BE2C (cell line): Measurements from ENCODE around the gene SNAPC4.

Experiments used
- DNase-seq: peaks from one replicate; pipeline ENCODE4 v3.0.0-alpha.2; 2020
- H3K27me3 ChIP-seq: fragments of 250-450 bp; sonication (Bioruptor Pico); 2 replicates; pipeline ENCODE4 v1.5.1; 2020; ENCODE audit warnings: mild to moderate bottlenecking
- H3K36me3 ChIP-seq: fragments of 250-450 bp; sonication (Bioruptor Pico); 2 replicates; pipeline ENCODE4 v1.5.1; 2020; ENCODE audit warnings: mild to moderate bottlenecking
- H3K4me1 ChIP-seq: fragments of 250-450 bp; sonication (Bioruptor Pico); 2 replicates; pipeline ENCODE4 v1.5.1; 2020
- H3K4me3 ChIP-seq: 2 replicates; pipeline ENCODE4 v1.5.1; 2011; ENCODE audit warnings: low read depth, low read length
- H3K9me3 ChIP-seq: fragments of 250-450 bp; sonication (Bioruptor Pico); 2 replicates; pipeline ENCODE4 v1.5.1; 2020
- TF ChIP-seq, protein P1 (sequence below): IDR thresholded peaks from 2 replicates; pipeline ENCODE4 v1.5.1; 2012; ENCODE audit warnings: mild to moderate bottlenecking, low read depth, low read length

SNAPC4 gene

DNA sequence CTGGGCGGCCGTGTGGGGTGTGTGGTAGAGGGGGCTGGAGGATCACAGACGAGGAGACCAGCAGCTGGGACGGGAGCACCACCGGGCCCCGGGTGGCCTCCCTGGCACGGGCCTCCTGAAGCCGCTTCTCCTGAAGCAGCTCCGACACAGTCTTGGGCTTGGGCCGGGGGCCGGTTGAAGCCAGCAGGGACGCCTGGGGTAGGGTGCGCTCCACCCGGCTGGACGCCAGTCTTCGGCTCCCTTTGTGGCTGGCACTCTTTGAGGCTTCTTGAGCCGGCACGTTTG, 21.0 kb downstream of the SNAPC4 start:
- Histone ChIP-seq H3K27me3 (no peaks in the 10 kb centered on the region), H3K4me1 (no peaks in the 10 kb centered on the region; the same call in 1 of the 2 replicates), H3K36me3 (peaks cover 60% of the 10 kb centered on the region), H3K9me3 (no peaks in the 10 kb centered on the region), H3K4me3 (no peak overlapping the region)
- no peak for DNase-seq
- TF ChIP-seq, protein P1, sequence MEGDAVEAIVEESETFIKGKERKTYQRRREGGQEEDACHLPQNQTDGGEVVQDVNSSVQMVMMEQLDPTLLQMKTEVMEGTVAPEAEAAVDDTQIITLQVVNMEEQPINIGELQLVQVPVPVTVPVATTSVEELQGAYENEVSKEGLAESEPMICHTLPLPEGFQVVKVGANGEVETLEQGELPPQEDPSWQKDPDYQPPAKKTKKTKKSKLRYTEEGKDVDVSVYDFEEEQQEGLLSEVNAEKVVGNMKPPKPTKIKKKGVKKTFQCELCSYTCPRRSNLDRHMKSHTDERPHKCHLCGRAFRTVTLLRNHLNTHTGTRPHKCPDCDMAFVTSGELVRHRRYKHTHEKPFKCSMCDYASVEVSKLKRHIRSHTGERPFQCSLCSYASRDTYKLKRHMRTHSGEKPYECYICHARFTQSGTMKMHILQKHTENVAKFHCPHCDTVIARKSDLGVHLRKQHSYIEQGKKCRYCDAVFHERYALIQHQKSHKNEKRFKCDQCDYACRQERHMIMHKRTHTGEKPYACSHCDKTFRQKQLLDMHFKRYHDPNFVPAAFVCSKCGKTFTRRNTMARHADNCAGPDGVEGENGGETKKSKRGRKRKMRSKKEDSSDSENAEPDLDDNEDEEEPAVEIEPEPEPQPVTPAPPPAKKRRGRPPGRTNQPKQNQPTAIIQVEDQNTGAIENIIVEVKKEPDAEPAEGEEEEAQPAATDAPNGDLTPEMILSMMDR, result no peak

DNA sequence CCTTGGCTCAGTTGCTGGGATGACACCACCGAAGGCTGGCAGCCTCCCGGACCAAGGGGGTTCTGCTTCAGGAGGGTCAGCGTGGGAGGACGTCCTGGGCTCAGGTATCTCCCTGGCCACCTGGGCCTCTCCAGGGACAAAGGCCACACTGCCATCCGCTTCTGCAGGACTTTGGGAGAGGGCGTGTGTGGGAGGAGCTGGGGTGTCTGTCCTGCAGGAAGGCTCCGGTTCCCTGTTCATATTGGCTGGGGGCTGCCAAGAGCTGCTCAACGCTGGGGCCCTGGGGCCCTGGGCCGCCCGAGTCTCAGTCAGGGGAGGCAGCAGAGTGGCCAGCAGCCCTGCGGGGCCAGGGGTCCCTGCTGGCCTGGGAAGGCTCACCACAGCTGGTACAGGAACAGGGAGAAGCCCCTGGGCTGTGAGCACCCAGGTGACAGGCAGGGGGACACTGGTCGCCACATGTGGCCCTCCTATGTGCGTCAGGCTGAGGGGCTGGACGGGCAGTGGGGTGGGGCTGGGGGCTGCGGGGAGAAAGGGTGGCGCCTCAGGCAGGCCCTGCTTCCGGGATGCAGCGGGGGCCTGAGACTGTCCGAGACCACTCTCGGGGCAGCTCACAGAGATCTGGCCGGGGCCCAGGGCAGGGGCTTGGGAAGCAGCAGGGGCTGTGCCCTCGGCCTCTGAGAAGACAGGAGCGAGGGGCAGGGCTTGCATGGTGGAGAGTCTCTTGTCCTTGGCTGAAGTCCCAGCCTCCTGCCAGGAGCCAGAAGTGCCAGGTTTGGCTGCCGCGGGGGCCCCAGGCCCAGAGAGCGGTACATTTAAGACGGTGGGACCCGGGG, 21.6 kb downstream of the SNAPC4 start:
- Histone ChIP-seq H3K4me3 (no peak overlapping the region), H3K4me1 (peaks cover 5% of the 10 kb centered on the region), H3K27me3 (no peaks in the 10 kb centered on the region), H3K36me3 (peaks cover 56% of the 10 kb centered on the region), H3K9me3 (no peaks in the 10 kb centered on the region)
- TF ChIP-seq, protein P1, result no peak
- no peak for DNase-seq

- DNase-seq, result no peak
- Histone ChIP-seq H3K4me3 (no peak overlapping the region), H3K36me3 (peaks cover 48% of the 10 kb centered on the region), H3K4me1 (peaks cover 14% of the 10 kb centered on the region), H3K9me3 (no peaks in the 10 kb centered on the region), H3K27me3 (no peaks in the 10 kb centered on the region)
- TF ChIP-seq, protein P1, result no peak
Measured at GRCh38 chr9:136377341-136378169, 22.4 kb downstream of the SNAPC4 start.

DNA sequence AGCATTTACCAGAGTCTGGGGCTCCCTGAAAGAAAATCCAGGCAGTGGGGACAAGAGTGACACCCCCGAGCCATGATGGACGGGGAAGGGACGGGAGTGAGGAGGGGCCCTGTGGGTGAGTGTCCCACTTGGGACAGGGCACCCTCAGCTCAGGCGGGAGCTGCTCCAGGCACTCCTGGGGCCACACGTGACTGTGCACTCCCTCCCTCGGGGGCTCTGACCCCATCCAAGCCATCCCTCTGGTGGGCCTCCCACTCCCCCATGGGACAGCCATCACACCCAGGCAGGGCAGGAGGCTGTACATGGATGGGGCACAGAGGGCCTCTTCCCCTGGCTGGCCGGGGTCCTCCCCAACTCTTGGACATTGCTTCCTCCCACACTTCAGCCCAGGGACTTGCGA, 23.5 kb downstream of the SNAPC4 start:
- TF ChIP-seq, protein P1, result no peak
- peaks cover 37% of the 10 kb centered on the region for H3K36me3 ChIP-seq

DNA sequence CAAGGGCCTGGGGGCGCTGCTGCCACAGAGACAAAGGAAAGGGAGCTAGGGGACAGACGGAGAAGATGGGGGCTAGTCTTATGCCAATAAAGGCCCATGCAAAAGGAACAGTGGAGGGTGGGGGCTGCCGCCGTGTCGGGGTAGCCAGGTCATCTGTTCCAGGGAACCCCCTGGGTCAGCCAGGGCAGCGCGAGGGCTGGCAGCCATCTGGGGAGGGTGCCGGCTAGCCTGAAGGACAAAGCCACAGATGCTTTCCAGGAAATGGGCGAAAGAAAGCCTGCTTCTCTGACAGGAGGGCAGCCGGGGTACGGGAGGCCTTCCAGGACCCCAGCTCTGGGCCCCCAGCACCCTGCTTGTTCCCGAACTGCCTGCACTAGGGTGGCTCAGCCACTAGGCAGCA, 24.9 kb downstream of the SNAPC4 start:
- peaks cover 18% of the 10 kb centered on the region for H3K4me1 ChIP-seq
- peaks cover 29% of the 10 kb centered on the region for H3K36me3 ChIP-seq
- no peaks in the 10 kb centered on the region for H3K9me3 ChIP-seq
- H3K4me3 ChIP-seq, result no peak overlapping the region
- DNase-seq, result no peak
- TF ChIP-seq, protein P1, result no peak
- no peaks in the 10 kb centered on the region for H3K27me3 ChIP-seq

More for the DNA sequence above, 23.5 kb downstream of the SNAPC4 start:
- no peak for DNase-seq
- H3K9me3 ChIP-seq, result no peaks in the 10 kb centered on the region
- H3K4me1 ChIP-seq, result peaks cover 18% of the 10 kb centered on the region
- H3K4me3 ChIP-seq, result no peak overlapping the region
- no peaks in the 10 kb centered on the region for H3K27me3 ChIP-seq

DNA sequence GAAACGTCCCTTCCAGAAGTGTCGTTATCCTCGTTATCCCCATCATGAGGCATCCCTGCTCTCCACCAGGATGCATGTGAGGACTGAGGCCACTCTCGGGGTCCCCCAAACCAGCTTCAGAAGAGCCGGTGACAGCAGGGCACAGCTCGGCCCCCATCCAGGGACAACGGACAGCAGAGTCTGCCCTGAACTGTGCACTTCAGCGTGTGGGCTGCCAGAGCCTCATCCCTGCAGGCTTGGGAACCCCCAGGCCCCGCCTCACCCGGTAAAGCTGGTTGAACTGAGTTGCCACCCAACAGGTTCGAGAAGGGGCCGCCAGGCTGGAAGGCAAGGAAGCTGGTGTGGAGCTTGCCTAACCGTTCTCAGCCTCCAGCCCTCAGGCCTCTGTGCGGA, 25.8 kb downstream of the SNAPC4 start:
- TF ChIP-seq, protein P1, result no peak
- Histone ChIP-seq H3K9me3 (no peaks in the 10 kb centered on the region), H3K36me3 (peaks cover 27% of the 10 kb centered on the region), H3K27me3 (no peaks in the 10 kb centered on the region), H3K4me3 (no peak overlapping the region), H3K4me1 (peaks cover 18% of the 10 kb centered on the region)
- no peak for DNase-seq
